Central memory CD8-positive, alpha-beta T cell (primary cell): ENCODE data around the gene C16orf82.
"Not testable (repeated sequence)": the region's sequence is repeated elsewhere in the genome, so short reads cannot be mapped to it uniquely, and the experiment has no call there.

Experiments used
- ATAC-seq: fragments of 150-1000 bp; cut with Tn5 transposase; replicated peaks from 2 replicates; pipeline ENCODE4 v1.10.0; 2022; ENCODE audit warnings: mild to moderate bottlenecking, moderate FRiP score, moderate number of reproducible peaks; ENCODE audit not compliant: poor library complexity, severe bottlenecking; ENCODE audit errors: extremely low read depth
- DNase-seq, 2 donors: peaks; one replicate each; pipeline ENCODE4 v3.0.0; 2021; ENCODE audit warnings: low spot score in 2 of 2
- H3K27ac Mint-ChIP-seq: one replicate; pipeline ENCODE4 v1.8.0; 2022; ENCODE audit warnings: low read depth, mild to moderate bottlenecking, moderate library complexity, mixed read lengths
- H3K27me3 Mint-ChIP-seq: one replicate; pipeline ENCODE4 v1.8.0; 2022; ENCODE audit warnings: mixed read lengths
- H3K36me3 Mint-ChIP-seq: one replicate; pipeline ENCODE4 v1.8.0; 2022; ENCODE audit warnings: mild to moderate bottlenecking, moderate library complexity, mixed read lengths; ENCODE audit not compliant: insufficient read depth
- H3K4me1 Mint-ChIP-seq: one replicate; pipeline ENCODE4 v1.8.0; 2022; ENCODE audit warnings: mixed read lengths
- H3K4me3 Mint-ChIP-seq: one replicate; pipeline ENCODE4 v1.8.0; 2022; ENCODE audit warnings: mild to moderate bottlenecking, moderate library complexity, mixed read lengths
- H3K9me3 Mint-ChIP-seq: one replicate; pipeline ENCODE4 v1.8.0; 2022; ENCODE audit warnings: mixed read lengths

The C16orf82 gene

GRCh38 chr16:27052007-27052406, 14.7 kb upstream of the C16orf82 start:
- no peak for DNase-seq
- H3K4me3 Mint-ChIP-seq = no peak overlapping the region
- H3K27me3 Mint-ChIP-seq = no peaks in the 10 kb centered on the region

GRCh38 chr16:27053996-27054395, 12.7 kb upstream of the C16orf82 start:
- Mint-ChIP-seq H3K27me3 (no peaks in the 10 kb centered on the region), H3K36me3 (no peaks in the 10 kb centered on the region), H3K9me3 (peaks cover 4% of the 10 kb centered on the region), H3K4me1 (no peaks in the 10 kb centered on the region), H3K4me3 (no peak overlapping the region), H3K27ac (no peak overlapping the region)
- no peak for DNase-seq
- no peak for ATAC-seq

More at GRCh38 chr16:27052007-27052406, 14.7 kb upstream of the C16orf82 start:
- Mint-ChIP-seq H3K9me3 (peaks cover 4% of the 10 kb centered on the region), H3K4me1 (no peaks in the 10 kb centered on the region), H3K27ac (no peak overlapping the region), H3K36me3 (no peaks in the 10 kb centered on the region)
- no peak for ATAC-seq

DNA sequence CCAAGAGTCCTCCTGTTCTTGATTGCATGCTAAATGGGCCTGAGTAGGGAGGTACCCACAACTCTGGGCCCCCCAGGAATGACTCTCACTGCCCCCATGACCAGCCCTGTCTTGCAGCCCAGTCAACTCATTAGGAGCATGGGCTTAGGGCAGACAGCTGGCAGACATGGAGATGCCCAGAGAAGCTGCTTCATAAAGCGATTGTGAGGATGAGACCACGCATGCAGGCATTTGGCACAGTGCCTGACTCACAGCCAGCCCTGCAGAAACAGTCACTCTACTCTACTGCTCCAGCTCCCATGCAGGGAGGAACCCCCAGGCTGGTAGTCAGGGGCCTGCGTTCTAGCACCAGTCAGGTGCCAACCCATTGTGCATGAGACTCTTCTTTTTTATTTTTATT, 8.4 kb upstream of the C16orf82 start:
- Mint-ChIP-seq H3K9me3 (peaks cover 4% of the 10 kb centered on the region), H3K36me3 (no peaks in the 10 kb centered on the region), H3K27me3 (peaks cover 35% of the 10 kb centered on the region), H3K4me3 (no peak overlapping the region), H3K27ac (no peak overlapping the region), H3K4me1 (no peaks in the 10 kb centered on the region)
- DNase-seq (no peak), ATAC-seq (no peak)

GRCh38 chr16:27070776-27071175, 4.0 kb downstream of the C16orf82 start:
- Mint-ChIP-seq H3K36me3 (no peaks in the 10 kb centered on the region), H3K4me1 (no peaks in the 10 kb centered on the region), H3K9me3 (no peaks in the 10 kb centered on the region), H3K27me3 (peaks cover 66% of the 10 kb centered on the region), H3K27ac (no peak overlapping the region), H3K4me3 (no peak overlapping the region)
- DNase-seq (no peak), ATAC-seq (no peak)

DNA sequence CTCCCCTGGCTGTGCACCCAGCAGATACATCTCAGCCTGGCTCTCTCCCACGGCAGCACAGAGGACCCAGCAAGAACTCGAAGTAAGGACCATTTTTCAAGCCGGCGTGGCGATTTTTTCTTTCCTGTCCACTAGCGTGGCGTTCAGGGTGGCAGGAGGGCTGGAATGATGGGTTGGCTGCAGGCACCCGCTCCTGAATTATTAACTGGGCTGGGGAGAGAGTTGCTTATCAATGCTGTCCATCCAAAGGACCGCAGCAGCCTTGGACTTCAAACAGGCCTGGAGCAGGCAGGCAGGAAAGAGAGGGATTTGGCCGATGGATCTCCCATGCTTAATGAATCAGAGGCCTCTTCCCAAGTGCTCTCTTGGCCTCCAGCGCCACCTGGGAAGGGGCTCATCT, 7.0 kb downstream of the C16orf82 start:
- Mint-ChIP-seq H3K4me3 (no peak overlapping the region), H3K4me1 (no peaks in the 10 kb centered on the region), H3K27ac (no peak overlapping the region), H3K9me3 (no peaks in the 10 kb centered on the region), H3K27me3 (peaks cover 83% of the 10 kb centered on the region), H3K36me3 (no peaks in the 10 kb centered on the region)
- no peak for ATAC-seq
- no peak for DNase-seq

DNA sequence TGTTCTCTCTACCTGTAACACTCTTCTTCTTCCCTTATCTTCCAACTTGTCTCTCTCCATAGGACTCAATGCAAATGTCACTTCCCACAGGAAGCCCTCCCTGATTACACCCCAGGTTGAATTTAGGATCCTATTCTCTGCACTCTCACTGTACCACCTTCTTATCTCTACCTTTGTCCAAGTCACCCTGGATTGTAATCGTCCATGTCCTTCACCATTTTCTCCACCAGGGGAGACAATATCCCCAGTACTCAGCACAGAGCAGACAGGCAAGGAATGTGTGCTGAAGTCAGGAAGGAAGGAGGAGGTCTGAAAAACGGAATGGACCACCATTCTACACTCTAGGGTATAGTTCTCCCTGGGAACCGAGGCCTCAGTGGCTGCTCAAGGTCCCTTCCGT, 14.2 kb downstream of the C16orf82 start:
- Mint-ChIP-seq H3K27me3 (peaks cover 93% of the 10 kb centered on the region), H3K27ac (no peak overlapping the region), H3K4me1 (no peaks in the 10 kb centered on the region), H3K4me3 (no peak overlapping the region), H3K36me3 (no peaks in the 10 kb centered on the region), H3K9me3 (no peaks in the 10 kb centered on the region)
- ATAC-seq (no peak), DNase-seq (no peak)

DNA sequence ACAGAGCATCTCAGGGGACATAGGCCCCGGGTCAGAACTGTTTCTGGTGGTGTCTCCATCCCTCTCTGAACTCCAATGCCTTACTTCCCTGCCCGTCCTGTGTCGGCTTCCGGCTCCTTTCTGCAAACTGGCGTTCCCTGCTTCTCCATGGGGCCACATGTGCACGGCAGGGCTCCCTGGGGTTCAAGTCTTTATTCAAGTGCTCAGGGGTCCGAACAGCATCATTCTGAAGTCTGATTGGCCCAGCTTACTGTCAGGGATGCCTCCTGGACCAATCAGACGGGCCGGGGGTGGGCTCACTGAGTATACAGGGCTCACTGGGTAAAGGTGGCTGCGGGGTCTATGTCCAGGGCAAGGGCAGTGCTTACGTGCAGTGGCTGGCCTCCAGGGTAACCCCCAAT, 17.1 kb downstream of the C16orf82 start:
- DNase-seq (no peak), ATAC-seq (no peak)
- no peaks in the 10 kb centered on the region for H3K36me3 Mint-ChIP-seq
- H3K4me1 Mint-ChIP-seq = no peaks in the 10 kb centered on the region
- H3K27ac Mint-ChIP-seq = no peak overlapping the region
- no peak overlapping the region for H3K4me3 Mint-ChIP-seq
- H3K9me3 Mint-ChIP-seq = no peaks in the 10 kb centered on the region
- peaks cover 88% of the 10 kb centered on the region for H3K27me3 Mint-ChIP-seq

GRCh38 chr16:27084307-27085028, 17.7 kb downstream of the C16orf82 start:
- Mint-ChIP-seq H3K4me3 (no peak overlapping the region), H3K27me3 (peaks cover 87% of the 10 kb centered on the region)

DNA sequence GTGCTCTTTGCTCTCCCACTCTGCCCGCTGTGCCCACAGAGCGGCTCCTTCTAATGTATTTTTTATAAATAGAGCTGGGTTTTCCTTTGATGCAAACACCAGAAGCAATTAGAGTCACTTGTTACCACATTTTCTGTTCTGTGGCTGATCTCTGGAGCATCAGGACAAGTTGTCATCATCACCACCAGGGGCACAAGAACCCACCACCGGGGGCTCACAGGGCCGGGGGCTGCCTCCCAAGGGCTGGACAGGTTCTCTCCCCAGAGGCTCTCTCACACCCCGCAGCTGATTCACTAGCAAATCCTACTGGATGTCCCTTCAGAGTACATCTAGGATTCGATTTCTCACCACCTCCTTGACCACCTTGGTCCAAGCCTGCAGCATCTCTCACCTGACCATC, 18.5 kb downstream of the C16orf82 start:
- Mint-ChIP-seq H3K27me3 (peaks cover 87% of the 10 kb centered on the region), H3K9me3 (no peaks in the 10 kb centered on the region), H3K36me3 (no peaks in the 10 kb centered on the region), H3K27ac (no peak overlapping the region), H3K4me1 (no peaks in the 10 kb centered on the region), H3K4me3 (no peak overlapping the region)
- no peak for DNase-seq
- no peak for ATAC-seq

More at GRCh38 chr16:27084307-27085028, 17.7 kb downstream of the C16orf82 start:
- no peaks in the 10 kb centered on the region for H3K4me1 Mint-ChIP-seq
- H3K27ac Mint-ChIP-seq = no peak overlapping the region
- H3K36me3 Mint-ChIP-seq = no peaks in the 10 kb centered on the region
- no peaks in the 10 kb centered on the region for H3K9me3 Mint-ChIP-seq
- ATAC-seq (no peak), DNase-seq (no peak)

- H3K9me3 Mint-ChIP-seq, H3K4me1 Mint-ChIP-seq, ATAC-seq, DNase-seq, H3K36me3 Mint-ChIP-seq, H3K4me3 Mint-ChIP-seq, H3K27ac Mint-ChIP-seq: not testable (repeated sequence)
- H3K27me3 Mint-ChIP-seq = peaks cover 87% of the 10 kb centered on the region
Observed at GRCh38 chr16:27086031-27086430, 19.3 kb downstream of the C16orf82 start.

DNA sequence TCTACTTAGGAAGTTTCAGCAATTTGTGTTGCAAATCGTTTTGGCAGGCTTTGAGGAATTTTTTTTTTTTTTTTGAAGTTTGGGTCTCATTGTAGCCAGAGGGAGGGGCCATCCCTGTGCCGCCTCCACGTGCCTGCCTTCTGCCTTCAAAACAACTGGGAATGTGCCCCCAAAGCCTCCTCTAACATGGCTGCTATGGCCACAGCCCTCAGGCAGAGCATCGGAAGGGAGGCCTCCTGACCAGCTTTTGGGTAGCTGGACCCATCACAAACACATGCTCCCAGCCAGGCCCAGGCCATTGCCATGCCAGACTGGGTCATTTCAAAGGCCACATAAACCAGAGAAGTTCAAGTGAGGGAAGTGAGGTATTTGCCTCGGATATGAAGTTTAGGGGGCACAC, 21.5 kb downstream of the C16orf82 start:
- Mint-ChIP-seq H3K4me1 (no peaks in the 10 kb centered on the region), H3K36me3 (no peaks in the 10 kb centered on the region), H3K27me3 (peaks cover 86% of the 10 kb centered on the region), H3K4me3 (no peak overlapping the region), H3K27ac (no peak overlapping the region), H3K9me3 (no peaks in the 10 kb centered on the region)
- ATAC-seq (no peak), DNase-seq (no peak)

DNA sequence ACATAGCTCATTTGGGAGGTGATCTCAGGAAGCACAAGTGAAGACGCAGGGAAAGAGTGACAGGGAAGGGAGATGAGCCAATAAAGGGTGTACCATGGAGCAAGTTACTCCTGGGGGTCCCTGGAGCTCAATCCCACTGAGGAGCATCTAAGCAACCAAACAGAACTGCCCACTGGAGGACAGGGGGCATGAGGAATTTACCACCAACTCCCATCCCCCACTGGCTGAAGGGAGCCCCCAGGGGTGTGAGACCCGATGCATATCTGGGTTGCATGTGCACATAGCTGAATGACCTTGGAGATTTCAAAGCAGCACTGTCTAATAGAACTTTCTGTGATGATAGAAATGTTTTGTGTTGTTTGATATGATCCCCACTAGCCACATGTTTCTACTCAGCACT, 29.6 kb downstream of the C16orf82 start:
- Mint-ChIP-seq H3K36me3 (peaks cover 4% of the 10 kb centered on the region), H3K4me1 (no peaks in the 10 kb centered on the region), H3K9me3 (no peaks in the 10 kb centered on the region), H3K27me3 (peaks cover 84% of the 10 kb centered on the region), H3K27ac (no peak overlapping the region), H3K4me3 (no peak overlapping the region)
- ATAC-seq (no peak), DNase-seq (no peak)

GRCh38 chr16:27097800-27098230, 31.1 kb downstream of the C16orf82 start:
- no peaks in the 10 kb centered on the region for H3K9me3 Mint-ChIP-seq
- H3K27me3 Mint-ChIP-seq = peaks cover 74% of the 10 kb centered on the region
- ATAC-seq = no peak
- H3K4me1 Mint-ChIP-seq = no peaks in the 10 kb centered on the region
- DNase-seq = no peak
- H3K4me3 Mint-ChIP-seq = no peak overlapping the region
- peaks cover 4% of the 10 kb centered on the region for H3K36me3 Mint-ChIP-seq
- no peak overlapping the region for H3K27ac Mint-ChIP-seq
